ENCODE measurements around the gene VWA5A. TPM values are rescaled to one million over a fixed set of nuclear protein-coding genes. Genes with fewer than 3 reads are reported as not detected.

Gene VWA5A
- total and polyA plus RNA-seq, 9 of the 15 experiments (the other 6 are each of a cell fraction or from before 2014, with no cell fraction given) = 4.6 to 19.7 (median 6.9) TPM

DNA sequence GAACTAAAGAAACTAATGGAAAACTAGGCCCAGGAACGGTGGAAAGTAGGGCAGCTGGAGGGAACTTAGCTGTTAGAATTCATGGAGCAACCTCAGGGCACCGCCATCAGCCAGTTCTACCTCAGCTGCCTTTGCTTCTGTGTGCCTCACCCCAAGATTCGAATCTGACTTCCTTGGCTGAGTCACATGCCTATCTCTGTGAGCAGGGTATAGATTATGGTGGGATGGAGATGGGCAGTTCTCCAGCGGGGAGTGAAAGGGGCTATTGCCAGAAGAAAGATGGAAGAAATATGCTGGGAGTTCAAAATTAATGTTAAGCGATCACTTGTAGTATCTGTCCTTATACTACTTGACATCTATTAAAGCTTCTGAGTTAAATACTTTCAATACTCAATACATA is 18.9 kb upstream of the VWA5A start (continued):
- TF ChIP-seq NR2C1 (IDR thresholded peaks at IDR 0.05) (no peak), NR2C1 (tag; IDR thresholded peaks at IDR 0.05) (0 out of 2 replicates have a peak, but pooled peaks have one; percentile 31), RBM17 (IDR thresholded peaks at IDR 0.05; ENCODE audit: borderline replicate concordance, low read depth, low read length) (no peak), HNRNPLL (IDR thresholded peaks at IDR 0.05; ENCODE audit: low read depth, low read length, poor library complexity, severe bottlenecking) (no peak), MYC (IDR thresholded peaks at IDR 0.05; ENCODE audit: low read depth, low read length) (peak; percentile 38; the same call in 1 of the 2 replicates), MYC (CRISPR knock-in tag; IDR thresholded peaks at IDR 0.05; ENCODE audit: borderline replicate concordance, low read depth) (no peak), RNF2 (IDR thresholded peaks at IDR 0.05) (peak; percentile 37; the same call in 1 of the 2 replicates), ATF3 (IDR thresholded peaks at IDR 0.05) (peak; percentile 40; the same call in 1 of the 2 replicates), ATF3 (CRISPR knock-in tag; conservative IDR thresholded peaks at IDR 0.05) (no peak), TAF9B (IDR thresholded peaks at IDR 0.05; ENCODE audit: partially characterized antibody) (no peak), ZNF766 (CRISPR knock-in tag; conservative IDR thresholded peaks at IDR 0.05) (0 out of 2 replicates have a peak, but pooled peaks have one; percentile 21), RBM15 (IDR thresholded peaks at IDR 0.05; ENCODE audit: insufficient read depth, low read length) (no peak), U2AF1 (optimal IDR thresholded peaks at IDR 0.05; ENCODE audit: low read depth, low read length) (no peak), USF2 (CRISPR knock-in tag; IDR thresholded peaks at IDR 0.05) (peak; percentile 52), KLF16 (IDR thresholded peaks at IDR 0.05) (0 out of 2 replicates have a peak, but pooled peaks have one; percentile 39), ZNF175 (CRISPR knock-in tag; IDR thresholded peaks at IDR 0.05; ENCODE audit: low read depth) (peak; percentile 53; the same call in 1 of the 2 replicates)
- TF ChIP-seq, protein P1, sequence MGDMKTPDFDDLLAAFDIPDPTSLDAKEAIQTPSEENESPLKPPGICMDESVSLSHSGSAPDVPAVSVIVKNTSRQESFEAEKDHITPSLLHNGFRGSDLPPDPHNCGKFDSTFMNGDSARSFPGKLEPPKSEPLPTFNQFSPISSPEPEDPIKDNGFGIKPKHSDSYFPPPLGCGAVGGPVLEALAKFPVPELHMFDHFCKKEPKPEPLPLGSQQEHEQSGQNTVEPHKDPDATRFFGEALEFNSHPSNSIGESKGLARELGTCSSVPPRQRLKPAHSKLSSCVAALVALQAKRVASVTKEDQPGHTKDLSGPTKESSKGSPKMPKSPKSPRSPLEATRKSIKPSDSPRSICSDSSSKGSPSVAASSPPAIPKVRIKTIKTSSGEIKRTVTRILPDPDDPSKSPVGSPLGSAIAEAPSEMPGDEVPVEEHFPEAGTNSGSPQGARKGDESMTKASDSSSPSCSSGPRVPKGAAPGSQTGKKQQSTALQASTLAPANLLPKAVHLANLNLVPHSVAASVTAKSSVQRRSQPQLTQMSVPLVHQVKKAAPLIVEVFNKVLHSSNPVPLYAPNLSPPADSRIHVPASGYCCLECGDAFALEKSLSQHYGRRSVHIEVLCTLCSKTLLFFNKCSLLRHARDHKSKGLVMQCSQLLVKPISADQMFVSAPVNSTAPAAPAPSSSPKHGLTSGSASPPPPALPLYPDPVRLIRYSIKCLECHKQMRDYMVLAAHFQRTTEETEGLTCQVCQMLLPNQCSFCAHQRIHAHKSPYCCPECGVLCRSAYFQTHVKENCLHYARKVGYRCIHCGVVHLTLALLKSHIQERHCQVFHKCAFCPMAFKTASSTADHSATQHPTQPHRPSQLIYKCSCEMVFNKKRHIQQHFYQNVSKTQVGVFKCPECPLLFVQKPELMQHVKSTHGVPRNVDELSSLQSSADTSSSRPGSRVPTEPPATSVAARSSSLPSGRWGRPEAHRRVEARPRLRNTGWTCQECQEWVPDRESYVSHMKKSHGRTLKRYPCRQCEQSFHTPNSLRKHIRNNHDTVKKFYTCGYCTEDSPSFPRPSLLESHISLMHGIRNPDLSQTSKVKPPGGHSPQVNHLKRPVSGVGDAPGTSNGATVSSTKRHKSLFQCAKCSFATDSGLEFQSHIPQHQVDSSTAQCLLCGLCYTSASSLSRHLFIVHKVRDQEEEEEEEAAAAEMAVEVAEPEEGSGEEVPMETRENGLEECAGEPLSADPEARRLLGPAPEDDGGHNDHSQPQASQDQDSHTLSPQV (IDR thresholded peaks at IDR 0.05) = peak; percentile 36
- TF ChIP-seq, protein P2, sequence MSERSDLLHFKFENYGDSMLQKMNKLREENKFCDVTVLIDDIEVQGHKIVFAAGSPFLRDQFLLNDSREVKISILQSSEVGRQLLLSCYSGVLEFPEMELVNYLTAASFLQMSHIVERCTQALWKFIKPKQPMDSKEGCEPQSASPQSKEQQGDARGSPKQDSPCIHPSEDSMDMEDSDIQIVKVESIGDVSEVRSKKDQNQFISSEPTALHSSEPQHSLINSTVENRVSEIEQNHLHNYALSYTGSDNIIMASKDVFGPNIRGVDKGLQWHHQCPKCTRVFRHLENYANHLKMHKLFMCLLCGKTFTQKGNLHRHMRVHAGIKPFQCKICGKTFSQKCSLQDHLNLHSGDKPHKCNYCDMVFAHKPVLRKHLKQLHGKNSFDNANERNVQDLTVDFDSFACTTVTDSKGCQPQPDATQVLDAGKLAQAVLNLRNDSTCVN (CRISPR knock-in tag; IDR thresholded peaks at IDR 0.05) = no peak
- TF ChIP-seq, protein P3, sequence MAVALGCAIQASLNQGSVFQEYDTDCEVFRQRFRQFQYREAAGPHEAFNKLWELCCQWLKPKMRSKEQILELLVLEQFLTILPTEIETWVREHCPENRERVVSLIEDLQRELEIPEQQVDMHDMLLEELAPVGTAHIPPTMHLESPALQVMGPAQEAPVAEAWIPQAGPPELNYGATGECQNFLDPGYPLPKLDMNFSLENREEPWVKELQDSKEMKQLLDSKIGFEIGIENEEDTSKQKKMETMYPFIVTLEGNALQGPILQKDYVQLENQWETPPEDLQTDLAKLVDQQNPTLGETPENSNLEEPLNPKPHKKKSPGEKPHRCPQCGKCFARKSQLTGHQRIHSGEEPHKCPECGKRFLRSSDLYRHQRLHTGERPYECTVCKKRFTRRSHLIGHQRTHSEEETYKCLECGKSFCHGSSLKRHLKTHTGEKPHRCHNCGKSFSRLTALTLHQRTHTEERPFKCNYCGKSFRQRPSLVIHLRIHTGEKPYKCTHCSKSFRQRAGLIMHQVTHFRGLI (CRISPR knock-in tag; IDR thresholded peaks at IDR 0.05) = peak; percentile 57; the same call in 1 of the 2 replicates

Measured in K562 (cell line).